DND-41 (cell line): ENCODE results near the gene SMPX.
"Not testable (repeated sequence)": the region's sequence is repeated elsewhere in the genome, so short reads cannot be mapped to it uniquely, and the experiment has no call there.

ENCODE experiments used
- ATAC-seq: fragments of 200-7000 bp; cut with Tn5 transposase; 3 replicates; pipeline ENCODE4 v1.9.1; 2021; ENCODE audit warnings: low read depth; ENCODE audit not compliant: insufficient read depth
- DNase-seq: peaks from one replicate; pipeline ENCODE4 v3.0.0-alpha.2; 2020
- H2AFZ ChIP-seq: 2 replicates; pipeline ENCODE4 v1.6.0; 2012; ENCODE audit warnings: low read depth, low read length
- H3K27ac ChIP-seq: 2 replicates; pipeline ENCODE4 v1.5.1; 2012; ENCODE audit warnings: low read length, inconsistent platforms
- H3K27me3 ChIP-seq: fragments of 200-600 bp; sonication (generic); 2 replicates; pipeline ENCODE4 v1.6.0; 2012; ENCODE audit warnings: low read length, mild to moderate bottlenecking, inconsistent platforms; ENCODE audit not compliant: insufficient read depth, poor library complexity
- H3K36me3 ChIP-seq: 2 replicates; pipeline ENCODE4 v1.5.1; 2012; ENCODE audit warnings: low read length, inconsistent platforms; ENCODE audit not compliant: insufficient read depth
- H3K4me1 ChIP-seq: 2 replicates; pipeline ENCODE4 v1.5.1; 2012; ENCODE audit warnings: mild to moderate bottlenecking, low read length; ENCODE audit not compliant: insufficient read depth
- H3K4me2 ChIP-seq: 2 replicates; pipeline ENCODE4 v1.6.0; 2012; ENCODE audit warnings: mild to moderate bottlenecking, moderate library complexity, low read length, inconsistent platforms; ENCODE audit not compliant: insufficient read depth
- H3K4me3 ChIP-seq, 2 experiments: fragments of 200-600 bp in 1 of 2; shearing (Covaris generic) in 1 of 2; 2 replicates each; pipeline ENCODE4 v1.5.1; 2012 to 2016; ENCODE audit warnings: inconsistent platforms in 2 of 2, low read length in 2 of 2, mild to moderate bottlenecking in 2 of 2, low read depth in 1 of 2, moderate library complexity in 1 of 2
- H3K79me2 ChIP-seq: 2 replicates; pipeline ENCODE4 v1.6.0; 2012; ENCODE audit warnings: low read length, inconsistent platforms; ENCODE audit not compliant: insufficient read depth
- H3K9ac ChIP-seq: 2 replicates; pipeline ENCODE4 v1.6.0; 2012; ENCODE audit warnings: low read depth, mild to moderate bottlenecking, inconsistent platforms, low read length, moderate library complexity
- H3K9me3 ChIP-seq: 2 replicates; pipeline ENCODE4 v1.5.1; 2012; ENCODE audit warnings: low read length, moderate library complexity, mild to moderate bottlenecking, inconsistent platforms; ENCODE audit not compliant: insufficient read depth, severe bottlenecking
- H4K20me1 ChIP-seq: 2 replicates; pipeline ENCODE4 v1.6.0; 2012; ENCODE audit warnings: low read length; ENCODE audit not compliant: insufficient read depth
- CTCF ChIP-seq: IDR thresholded peaks from 2 replicates; pipeline ENCODE4 v1.5.1; 2012; ENCODE audit warnings: borderline replicate concordance, low read length, moderate library complexity, mild to moderate bottlenecking; ENCODE audit not compliant: poor library complexity, severe bottlenecking; ENCODE audit errors: extremely low read depth
- EZH2 ChIP-seq: IDR thresholded peaks from 3 replicates; pipeline ENCODE4 v1.6.1; 2012; ENCODE audit warnings: borderline replicate concordance, low read depth, mild to moderate bottlenecking, moderate library complexity, low read length, inconsistent platforms; ENCODE audit not compliant: severe bottlenecking

SMPX gene

DNA sequence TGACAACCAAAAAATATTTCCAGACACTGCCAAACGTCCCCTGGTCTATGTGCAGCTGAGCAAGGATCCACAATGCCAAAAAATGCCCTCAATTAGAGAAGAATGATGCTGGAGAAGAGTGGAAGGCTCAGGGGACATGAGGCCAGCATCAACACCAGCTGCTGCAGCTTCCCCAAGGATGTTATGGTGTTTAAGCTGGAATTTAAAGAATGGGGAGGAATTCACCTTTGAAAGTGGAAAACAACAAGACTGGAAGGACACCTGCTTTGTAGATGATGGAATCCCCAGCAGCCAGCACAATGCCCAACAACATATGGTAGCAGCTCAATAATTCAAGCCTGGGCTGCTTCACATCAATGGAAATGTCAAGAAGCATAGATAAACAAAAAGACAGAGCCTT lies 20.3 kb upstream of the SMPX start:
- no peak overlapping the region for H3K27ac ChIP-seq

GRCh38 chrX:21775128-21775527 lies 17.2 kb upstream of the SMPX start:
- H3K4me3 ChIP-seq, H3K36me3 ChIP-seq, H3K9me3 ChIP-seq, H2AFZ ChIP-seq, H3K4me2 ChIP-seq, H3K79me2 ChIP-seq, H4K20me1 ChIP-seq, H3K27ac ChIP-seq, DNase-seq, ATAC-seq, H3K9ac ChIP-seq, H3K4me1 ChIP-seq, H3K27me3 ChIP-seq: not testable (repeated sequence)

More for the DNA sequence above, 20.3 kb upstream of the SMPX start:
- H3K4me2 ChIP-seq: no peak overlapping the region
- H3K36me3 ChIP-seq: no peaks in the 10 kb centered on the region
- no peak overlapping the region for H3K4me3 ChIP-seq
- H3K4me1 ChIP-seq: no peaks in the 10 kb centered on the region
- H3K9me3 ChIP-seq: no peaks in the 10 kb centered on the region
- no peak overlapping the region for H2AFZ ChIP-seq
- ATAC-seq: no peak
- H3K9ac ChIP-seq: no peak overlapping the region
- no peaks in the 10 kb centered on the region for H3K79me2 ChIP-seq
- no peak for TF ChIP-seq EZH2
- H4K20me1 ChIP-seq: no peaks in the 10 kb centered on the region
- DNase-seq: no peak
- no peaks in the 10 kb centered on the region for H3K27me3 ChIP-seq

GRCh38 chrX:21773036-21773435 lies 15.1 kb upstream of the SMPX start:
- not testable (repeated sequence) for H3K4me1 ChIP-seq, H3K79me2 ChIP-seq, H3K9me3 ChIP-seq, H4K20me1 ChIP-seq, H3K9ac ChIP-seq, ATAC-seq, H3K4me3 ChIP-seq, DNase-seq, H3K27ac ChIP-seq, H3K4me2 ChIP-seq, H2AFZ ChIP-seq, H3K27me3 ChIP-seq, H3K36me3 ChIP-seq

DNA sequence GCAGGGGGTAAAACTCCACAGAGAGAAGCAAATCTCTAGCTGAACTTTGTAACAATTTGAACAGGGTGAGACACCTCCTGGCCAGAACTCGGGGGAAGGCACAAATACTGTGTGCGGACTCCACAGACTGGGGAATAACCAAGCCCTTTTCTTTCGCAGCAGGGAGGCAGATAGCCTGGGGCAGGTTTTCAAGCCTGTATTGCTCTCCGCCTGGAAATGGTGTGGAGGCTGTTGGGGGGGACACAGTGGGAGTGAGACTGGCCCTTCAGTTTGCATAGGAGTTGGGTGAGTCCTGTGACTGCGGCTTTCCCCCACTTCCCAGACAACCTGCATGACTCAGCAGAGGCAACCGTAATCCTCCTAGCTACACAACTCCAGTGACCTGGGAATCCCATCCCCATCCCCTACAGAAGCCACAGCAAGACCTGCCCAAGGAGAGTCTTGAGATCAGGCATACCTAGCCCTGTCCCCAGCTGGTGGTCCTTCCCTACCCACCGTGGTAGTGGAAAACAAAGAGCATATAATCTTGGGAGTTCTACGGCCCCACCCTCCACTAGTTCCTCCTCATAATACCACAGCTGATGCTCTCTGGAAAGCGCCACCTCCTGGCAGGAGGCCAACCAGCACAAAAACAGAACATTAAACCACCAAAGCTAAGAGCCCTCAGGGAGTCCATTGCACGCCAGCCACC lies 12.9 kb upstream of the SMPX start:
- no peaks in the 10 kb centered on the region for H3K27me3 ChIP-seq
- no peak for DNase-seq

More for the DNA sequence above, 12.9 kb upstream of the SMPX start:
- H3K4me2 ChIP-seq: no peak overlapping the region
- no peaks in the 10 kb centered on the region for H4K20me1 ChIP-seq
- no peaks in the 10 kb centered on the region for H3K36me3 ChIP-seq
- TF ChIP-seq EZH2 (no peak), CTCF (no peak)
- no peak overlapping the region for H2AFZ ChIP-seq
- H3K79me2 ChIP-seq: no peaks in the 10 kb centered on the region
- no peak overlapping the region for H3K27ac ChIP-seq
- ATAC-seq: no peak
- no peaks in the 10 kb centered on the region for H3K4me1 ChIP-seq
- no peak overlapping the region for H3K9ac ChIP-seq
- H3K9me3 ChIP-seq: no peaks in the 10 kb centered on the region
- no peak overlapping the region for H3K4me3 ChIP-seq
